OCI-LY1 (cell line): ENCODE measurements around the gene PHF20.

Source experiments
- CTCF ChIP-seq: fragments of 200-600 bp; sonication (generic), shearing (Covaris generic); IDR thresholded peaks from 2 replicates; pipeline ENCODE4 v1.5.1; 2017; ENCODE audit warnings: mild to moderate bottlenecking, antibody characterized with exemption, low read length, moderate library complexity, mixed read lengths
- EZH2 ChIP-seq: fragments of 200-600 bp; sonication (generic), shearing (Covaris generic); IDR thresholded peaks from 2 replicates; pipeline ENCODE4 v1.8.0; 2017; ENCODE audit warnings: borderline replicate concordance, mixed run types, mild to moderate bottlenecking, antibody characterized with exemption, low read length, moderate library complexity, mixed read lengths

- TF ChIP-seq CTCF (no peak), EZH2 (no peak)
These were observed 114.7 kb downstream of the PHF20 start for GRCh38 chr20:35886537-35886936.
